Epithelial cell of proximal tubule (primary cell): ENCODE measurements around the gene EXD3. TPM values are rescaled to one million over a fixed set of nuclear protein-coding genes. Genes with fewer than 3 reads are reported as not detected.
"Not testable (repeated sequence)": the region's sequence is repeated elsewhere in the genome, so short reads cannot be mapped to it uniquely, and the experiment has no call there.

Experiments used
- DNase-seq: peaks from one replicate; pipeline ENCODE4 v3.0.0-alpha.2; 2011; ENCODE audit warnings: low read depth
- H3K4me3 ChIP-seq: 2 replicates; pipeline ENCODE4 v1.5.1; 2011; ENCODE audit warnings: low read depth, mild to moderate bottlenecking, low read length
- CTCF ChIP-seq: conservative IDR thresholded peaks from 2 replicates; pipeline ENCODE4 v1.5.1; 2012; ENCODE audit warnings: low read depth, mild to moderate bottlenecking, low read length
- total RNA-seq: library from RNA; depleted of rRNA; stranded (reverse); fragments of >200 nt; gene quantifications from 2 replicates; pipeline ENCODE4 v1.2.3, GENCODE V29; 2015

The EXD3 gene
- total RNA-seq: 4.1 and 29.2 TPM in 2 replicates

- no peak for DNase-seq
- H3K4me3 ChIP-seq: peak within 1 kb of the TSS; percentile 70
- TF ChIP-seq CTCF: peak; percentile 55
Observed at GRCh38 chr9:137422604-137423513, at the start of gene EXD3, which contains the start of gene NOXA1. Gene EXD3, minus strand, starts transcription at chr9:137423162. Its CDS starts 27,805 bp downstream, at chr9:137395357. Gene NOXA1, plus strand, starts transcription at chr9:137423393. Its CDS starts 137 bp downstream, at chr9:137423530.

- DNase-seq: no peak
- no peak for TF ChIP-seq CTCF
- no peak overlapping the region for H3K4me3 ChIP-seq
Observed at GRCh38 chr9:137470785-137471184, 47.8 kb upstream of the EXD3 start.

GRCh38 chr9:137467896-137468295 lies 44.9 kb upstream of the EXD3 start:
- TF ChIP-seq CTCF: no peak
- H3K4me3 ChIP-seq: no peak overlapping the region
- DNase-seq: no peak

GRCh38 chr9:137467161-137467581 lies 44.2 kb upstream of the EXD3 start:
- TF ChIP-seq CTCF: no peak
- no peak for DNase-seq
- H3K4me3 ChIP-seq: no peak overlapping the region

- DNase-seq: not testable (repeated sequence)
Observed at GRCh38 chr9:137466389-137467085, 43.6 kb upstream of the EXD3 start.

GRCh38 chr9:137465720-137466388 lies 42.9 kb upstream of the EXD3 start:
- DNase-seq: no peak
- no peak overlapping the region for H3K4me3 ChIP-seq

More at GRCh38 chr9:137466389-137467085, 43.6 kb upstream of the EXD3 start:
- H3K4me3 ChIP-seq: not testable (repeated sequence)

More at GRCh38 chr9:137465720-137466388, 42.9 kb upstream of the EXD3 start:
- no peak for TF ChIP-seq CTCF
